Astrocyte (in vitro differentiated cells and primary cell): ENCODE measurements around the gene POLE4.

Source experiments
- EZH2 ChIP-seq: IDR thresholded peaks from 2 replicates; pipeline ENCODE4 v1.6.1; 2012; ENCODE audit warnings: mild to moderate bottlenecking, low read length, inconsistent platforms; ENCODE audit not compliant: insufficient read depth
- TF ChIP-seq, protein P1 (sequence below): IDR thresholded peaks from 2 replicates; pipeline ENCODE4 v1.5.1; 2011; ENCODE audit warnings: low read depth, mild to moderate bottlenecking, inconsistent platforms, low read length, moderate library complexity; ENCODE audit not compliant: insufficient read depth

DNA sequence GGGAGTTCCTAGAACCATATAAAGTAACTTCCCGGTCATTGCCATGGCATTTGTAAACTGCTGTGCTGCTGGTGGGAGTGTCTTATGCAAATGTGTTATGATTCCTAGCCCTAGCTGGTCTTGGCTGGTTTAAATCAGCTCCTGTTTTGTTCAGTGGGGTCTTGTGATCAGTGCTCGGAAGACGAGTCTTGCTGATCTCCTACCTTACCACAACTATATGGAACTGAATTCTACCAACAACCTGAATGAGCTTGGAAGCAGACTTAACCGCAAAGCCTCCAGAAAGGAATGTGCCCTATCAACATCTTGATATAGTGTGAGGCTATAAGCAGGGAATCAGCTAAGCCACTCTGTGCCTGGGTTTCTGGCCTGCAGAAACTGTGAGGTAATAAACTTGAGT, 33.5 kb downstream of the POLE4 start:
- TF ChIP-seq, protein P1, sequence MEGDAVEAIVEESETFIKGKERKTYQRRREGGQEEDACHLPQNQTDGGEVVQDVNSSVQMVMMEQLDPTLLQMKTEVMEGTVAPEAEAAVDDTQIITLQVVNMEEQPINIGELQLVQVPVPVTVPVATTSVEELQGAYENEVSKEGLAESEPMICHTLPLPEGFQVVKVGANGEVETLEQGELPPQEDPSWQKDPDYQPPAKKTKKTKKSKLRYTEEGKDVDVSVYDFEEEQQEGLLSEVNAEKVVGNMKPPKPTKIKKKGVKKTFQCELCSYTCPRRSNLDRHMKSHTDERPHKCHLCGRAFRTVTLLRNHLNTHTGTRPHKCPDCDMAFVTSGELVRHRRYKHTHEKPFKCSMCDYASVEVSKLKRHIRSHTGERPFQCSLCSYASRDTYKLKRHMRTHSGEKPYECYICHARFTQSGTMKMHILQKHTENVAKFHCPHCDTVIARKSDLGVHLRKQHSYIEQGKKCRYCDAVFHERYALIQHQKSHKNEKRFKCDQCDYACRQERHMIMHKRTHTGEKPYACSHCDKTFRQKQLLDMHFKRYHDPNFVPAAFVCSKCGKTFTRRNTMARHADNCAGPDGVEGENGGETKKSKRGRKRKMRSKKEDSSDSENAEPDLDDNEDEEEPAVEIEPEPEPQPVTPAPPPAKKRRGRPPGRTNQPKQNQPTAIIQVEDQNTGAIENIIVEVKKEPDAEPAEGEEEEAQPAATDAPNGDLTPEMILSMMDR, result no peak
- no peak for TF ChIP-seq EZH2
